HG03378 (cell line): Measurements from ENCODE around the gene ITPA.
"Not testable (repeated sequence)": the region's sequence is repeated elsewhere in the genome, so short reads cannot be mapped to it uniquely, and the experiment has no call there.

Source experiments
- ATAC-seq: cut with Tn5 transposase; IDR thresholded peaks from one replicate; pipeline ENCODE4 v1.9.1; 2021; ENCODE audit warnings: mild to moderate bottlenecking, moderate library complexity; ENCODE audit not compliant: unreplicated experiment

Gene ITPA

GRCh38 chr20:3172933-3173609 lies 36.2 kb upstream of the ITPA start, which contains the start of gene LZTS3:
LZTS3 (minus strand) TSS chr20:3173549; CDS start chr20:3167163, 6,386 bp downstream.
- ATAC-seq, result peak; percentile 52

DNA sequence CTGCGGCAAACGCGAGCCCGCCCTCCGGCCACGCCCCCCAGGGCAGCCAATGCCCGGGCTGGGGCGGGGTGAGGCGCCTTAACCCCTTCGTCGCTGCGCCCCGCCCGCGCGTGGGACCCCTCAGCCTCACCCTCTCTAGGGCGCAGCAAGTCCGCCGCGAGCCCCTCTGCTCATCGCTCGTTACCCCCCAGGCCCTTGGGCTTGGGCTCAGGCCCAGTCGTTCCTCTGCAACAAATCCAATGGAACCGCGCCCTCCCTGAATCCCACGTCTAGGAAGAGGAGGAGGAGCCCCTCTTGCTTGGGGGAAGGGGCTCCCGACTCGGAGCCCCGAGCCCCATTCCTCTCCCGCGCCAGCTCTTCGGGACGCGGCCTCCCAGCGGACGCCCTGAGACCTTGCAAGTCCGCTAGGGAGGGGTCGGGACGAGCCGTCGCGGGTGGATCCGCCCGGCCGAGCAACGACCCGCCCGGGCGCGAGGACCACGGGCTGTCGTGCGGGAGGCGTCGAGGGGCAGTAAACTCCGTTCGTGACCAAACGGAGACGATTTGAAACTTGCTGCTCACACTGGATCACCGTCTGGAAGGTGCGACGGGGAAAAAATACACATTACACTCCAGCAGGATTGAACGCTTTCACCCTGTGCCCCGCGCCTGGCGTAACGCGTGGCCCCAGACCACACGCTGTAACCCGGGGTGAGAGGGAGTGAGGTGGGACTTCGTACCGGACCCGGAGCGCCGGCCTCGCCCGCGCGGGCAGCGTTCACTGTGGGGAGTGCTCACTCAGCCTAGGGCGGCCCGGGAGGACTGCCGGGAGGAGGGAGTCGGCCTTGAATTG lies 35.5 kb upstream of the ITPA start:
- ATAC-seq, result peak; percentile 33

- no peak for ATAC-seq
These were observed 34.6 kb upstream of the ITPA start for GRCh38 chr20:3174442-3175261.

DNA sequence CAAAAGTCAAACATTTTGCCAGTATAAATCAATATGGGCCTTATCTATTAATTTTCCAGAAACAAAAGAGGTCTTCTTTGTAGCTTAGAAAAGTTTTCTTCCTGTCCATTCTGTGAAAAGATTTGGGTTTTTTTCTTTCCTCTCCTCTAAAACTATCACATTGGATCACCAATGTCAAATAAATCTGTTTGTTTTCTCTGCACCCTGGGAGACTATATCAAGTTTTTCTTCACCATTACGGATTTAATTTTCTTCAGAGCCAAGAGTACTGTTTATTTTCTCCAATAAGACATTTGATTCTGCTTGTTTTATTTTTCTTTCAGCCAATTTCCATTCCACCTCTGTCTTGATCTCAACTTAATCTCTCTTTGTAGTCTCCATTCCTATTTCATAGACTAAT lies 34.0 kb upstream of the ITPA start:
- ATAC-seq, result no peak

DNA sequence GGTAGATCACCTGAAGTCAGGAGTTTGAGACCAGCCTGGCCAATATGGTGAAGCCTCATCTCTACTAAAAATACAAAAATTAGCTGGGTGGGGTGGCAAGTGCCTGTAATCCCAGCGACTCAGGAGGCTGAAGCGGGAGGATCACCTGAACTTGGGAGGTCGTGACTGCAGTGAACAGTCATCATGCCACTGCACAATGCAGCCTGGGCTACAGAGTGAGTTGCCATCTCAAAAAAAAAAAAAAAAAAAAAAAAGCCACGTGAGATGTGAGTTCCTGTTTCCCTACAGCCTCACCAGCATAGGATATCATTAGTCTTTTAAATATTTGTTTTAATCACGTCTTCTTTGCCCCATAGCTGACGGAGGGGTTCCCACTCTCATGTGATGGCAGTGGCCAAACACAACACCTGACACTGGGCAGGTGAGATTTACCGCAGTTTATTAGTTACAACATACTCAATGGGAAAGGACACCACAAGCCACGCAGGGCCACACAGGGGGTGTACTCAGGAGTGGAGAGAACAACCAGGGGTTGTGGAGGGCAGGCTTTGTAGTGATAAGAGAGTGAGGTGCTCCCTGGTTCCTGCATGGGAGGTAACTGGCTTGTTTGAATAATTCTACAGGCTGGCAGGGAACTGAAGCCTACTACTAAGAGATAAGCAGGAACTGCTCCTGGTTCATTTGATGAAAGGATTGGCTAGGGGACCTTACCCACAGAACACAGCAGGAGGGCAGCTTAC lies 31.4 kb upstream of the ITPA start:
- no peak for ATAC-seq

DNA sequence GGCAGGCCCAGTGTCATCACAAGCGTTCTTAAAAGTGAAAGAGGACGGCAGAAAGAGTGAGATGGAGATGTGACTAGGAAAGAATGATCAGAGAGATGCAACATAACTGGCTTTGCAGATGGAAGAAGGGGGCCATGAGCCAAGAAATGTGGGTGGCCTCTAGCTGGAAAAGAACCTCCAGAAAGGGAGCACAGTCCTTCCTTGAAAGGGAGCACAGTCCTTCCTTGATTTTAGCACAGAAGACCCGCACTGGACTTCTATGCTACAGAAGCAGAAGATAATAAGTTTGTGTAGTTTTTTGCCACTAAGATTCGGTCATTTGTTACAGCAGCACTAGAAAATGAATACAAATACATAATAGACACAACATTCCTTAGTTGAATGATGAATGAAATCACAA lies 29.0 kb upstream of the ITPA start:
- no peak for ATAC-seq

GRCh38 chr20:3181270-3181669 lies 28.0 kb upstream of the ITPA start:
- ATAC-seq, result no peak

- not testable (repeated sequence) for ATAC-seq
These were observed 26.9 kb upstream of the ITPA start for GRCh38 chr20:3182429-3182828.

DNA sequence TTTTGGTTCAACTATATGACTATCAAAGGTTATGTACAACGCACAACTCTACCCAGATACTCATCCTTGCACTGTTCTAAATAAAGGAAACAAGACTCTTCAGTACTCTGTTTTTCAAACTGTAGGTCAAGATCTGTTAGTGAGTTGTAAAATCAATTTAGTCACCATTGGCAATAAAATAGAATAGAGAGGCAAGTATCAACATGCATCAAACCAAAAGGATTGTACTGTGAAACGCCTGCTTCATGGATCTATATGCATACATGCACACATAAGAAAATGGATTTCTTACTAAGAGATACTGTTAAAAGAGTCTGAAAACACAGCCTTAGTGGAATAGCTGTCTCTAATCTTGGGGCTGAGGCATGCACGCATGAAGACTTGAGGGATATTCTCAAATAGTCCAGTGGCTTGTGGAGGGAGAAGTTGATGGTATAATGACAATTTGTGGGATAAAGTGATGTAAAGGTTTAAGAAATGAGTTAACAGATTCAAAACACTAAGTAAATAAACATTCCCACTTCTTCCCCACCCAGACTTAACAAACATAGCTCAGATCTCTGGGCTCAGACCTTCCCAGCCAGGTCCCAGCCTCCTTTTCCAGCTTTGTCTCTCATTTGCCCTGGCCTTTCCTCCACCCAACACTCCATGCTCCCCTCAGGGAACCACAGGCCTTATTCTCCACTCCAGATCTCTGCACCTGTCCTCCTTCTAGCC lies 25.2 kb upstream of the ITPA start:
- no peak for ATAC-seq

DNA sequence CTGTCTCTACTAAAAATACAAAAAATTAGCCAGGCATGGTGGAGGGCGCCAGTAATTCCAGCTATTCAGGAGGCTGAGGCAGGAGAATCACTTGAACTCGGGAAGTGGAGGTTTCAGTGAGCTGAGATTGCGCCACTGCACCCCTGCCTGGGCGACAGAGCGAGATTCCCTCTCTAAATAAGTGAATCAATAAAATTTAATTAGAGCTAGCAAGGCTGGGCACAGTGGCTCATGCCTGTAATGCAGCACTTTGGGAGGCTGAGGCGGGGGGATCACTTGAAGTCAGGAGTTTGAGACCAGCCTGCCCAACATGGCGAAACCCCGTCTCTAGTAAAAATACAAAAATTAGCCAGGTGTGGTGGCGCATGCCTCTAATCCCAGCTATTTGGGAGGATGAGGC lies 21.4 kb upstream of the ITPA start:
- not testable (repeated sequence) for ATAC-seq

DNA sequence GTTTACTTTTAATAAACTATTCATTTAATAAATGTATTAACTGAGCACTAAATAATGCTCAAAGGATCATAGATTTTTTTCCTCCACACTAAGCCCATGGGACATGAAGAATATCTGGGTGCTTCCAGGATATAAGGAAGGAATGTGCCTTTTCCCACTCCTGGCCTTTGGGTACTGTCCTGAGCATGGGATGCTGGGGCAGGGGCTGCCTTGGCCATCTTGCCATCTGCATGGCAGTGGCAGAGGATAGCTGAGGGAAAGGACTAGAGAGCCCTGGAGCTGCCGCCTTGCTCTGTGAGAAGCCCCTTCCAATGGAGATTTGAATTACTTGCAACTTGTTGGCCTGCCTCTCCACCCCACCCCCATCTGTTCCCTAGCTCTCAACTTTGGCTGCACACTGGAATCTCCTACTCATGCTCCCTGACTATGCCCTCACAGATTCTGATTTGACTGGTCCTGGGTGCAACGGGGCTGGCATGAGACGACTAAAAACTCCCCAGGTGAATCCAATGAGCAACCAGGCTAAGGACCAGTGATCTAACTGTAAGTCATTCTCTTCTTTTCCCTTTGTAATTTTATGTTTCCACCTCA lies 20.4 kb upstream of the ITPA start:
- no peak for ATAC-seq

GRCh38 chr20:3189561-3190131 lies 19.7 kb upstream of the ITPA start:
- ATAC-seq, result no peak

DNA sequence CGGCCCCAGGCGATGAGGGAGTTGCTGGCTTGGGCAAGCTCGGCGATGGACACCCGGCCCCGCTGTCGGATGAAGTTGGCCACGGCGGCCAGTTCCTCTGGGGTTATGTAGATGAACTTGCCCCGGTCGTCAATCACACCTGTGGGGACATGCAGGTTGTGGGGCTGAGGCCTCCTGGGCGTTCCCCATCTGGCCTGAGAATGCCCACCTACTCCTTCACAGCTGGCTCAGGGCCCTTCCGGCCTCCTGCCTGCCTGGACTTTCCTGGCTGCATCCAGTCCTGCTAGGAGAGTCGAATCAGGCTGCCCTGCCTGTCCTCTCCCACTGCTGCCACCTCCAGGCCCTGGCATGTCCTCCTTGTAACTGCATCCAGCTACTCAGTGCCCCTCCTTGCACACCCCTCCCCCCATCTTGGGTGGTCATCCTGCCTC lies 18.6 kb upstream of the ITPA start:
- ATAC-seq, result no peak

DNA sequence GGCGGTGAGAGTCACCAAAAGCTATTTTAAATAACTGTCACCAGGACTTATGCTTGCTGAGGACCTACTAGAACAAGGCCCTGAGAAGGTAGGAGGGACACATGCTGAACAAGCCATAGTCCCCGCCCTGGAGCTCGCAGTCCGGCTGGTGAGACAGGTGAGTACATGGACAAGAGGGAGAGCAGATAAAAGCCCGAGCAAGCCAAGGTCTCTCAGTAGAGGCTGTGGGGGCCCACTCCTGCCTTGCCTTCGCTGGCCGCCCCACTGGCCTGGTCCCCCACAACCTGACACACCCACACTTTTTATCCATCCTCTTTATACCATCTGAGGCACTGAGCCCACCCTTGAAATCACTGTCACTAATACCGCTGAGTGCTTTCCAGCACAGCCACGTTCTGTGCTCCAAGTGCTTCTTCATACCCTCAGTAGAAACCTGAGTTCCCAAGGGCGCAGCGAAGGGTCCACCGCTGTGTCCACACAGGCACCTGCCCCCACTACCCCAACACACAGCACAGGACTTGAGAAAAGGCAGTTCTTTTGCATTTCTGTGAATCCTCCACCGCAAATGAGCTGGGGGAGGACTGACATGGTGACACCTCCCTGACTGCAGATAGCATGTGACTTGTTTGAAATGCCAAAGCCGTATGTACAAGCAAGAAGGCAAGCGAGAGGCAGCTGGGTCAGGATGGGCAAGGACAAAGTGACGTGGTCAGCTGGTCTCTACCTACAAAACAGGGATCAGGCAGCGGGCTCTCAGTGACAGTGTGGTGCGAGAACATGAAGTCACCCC lies 16.9 kb upstream of the ITPA start:
- ATAC-seq, result no peak

GRCh38 chr20:3193806-3194616 lies 15.3 kb upstream of the ITPA start:
- ATAC-seq, result no peak

GRCh38 chr20:3194617-3195280 lies 14.5 kb upstream of the ITPA start:
- ATAC-seq, result no peak

DNA sequence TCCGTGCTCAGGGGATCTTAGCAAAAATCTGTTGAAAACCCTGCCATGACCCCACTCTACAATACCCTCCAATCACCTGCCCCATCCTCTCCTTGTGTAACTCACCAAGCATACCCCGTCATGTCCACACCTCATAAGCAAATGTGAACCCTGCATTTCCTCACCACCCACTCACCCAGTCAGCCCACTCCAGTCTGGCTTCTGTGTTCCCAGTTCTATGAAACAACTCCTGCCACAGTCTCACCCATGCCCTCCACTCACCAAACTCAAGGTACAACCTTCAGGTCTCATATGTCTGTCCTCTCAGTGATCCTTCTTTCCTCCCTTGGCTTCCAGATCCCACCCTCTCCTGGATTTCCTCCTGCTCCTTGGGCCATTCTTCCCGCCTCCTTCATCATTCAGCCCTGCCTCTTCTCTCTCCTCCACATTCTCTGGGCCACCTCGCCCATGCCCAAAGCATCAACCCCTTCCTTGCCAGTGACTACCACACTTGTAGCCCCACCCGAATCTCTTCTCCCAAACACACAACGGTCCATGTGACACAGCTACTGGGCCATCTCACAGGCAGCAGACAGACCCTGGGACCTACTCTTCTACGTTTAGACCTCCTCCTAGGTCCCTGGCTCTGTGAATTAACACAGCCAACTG lies 13.6 kb upstream of the ITPA start:
- no peak for ATAC-seq
